ENCODE data around the gene COL21A1. TPM values are rescaled to one million over a fixed set of nuclear protein-coding genes. Genes with fewer than 3 reads are reported as not detected.

Gene COL21A1
- total RNA-seq, 1 donor from 2014 or later, result 95.0 TPM

Small RNA genes within 50 kb of the gene (small RNA-seq; reads per million reads assigned to genes)
- gene DHFRP6 (ENCODE audit: low replicate concordance), result not detected
